Natural killer cell (primary cell): ENCODE data around the gene ZNF107. TPM values are rescaled to one million over a fixed set of nuclear protein-coding genes. Genes with fewer than 3 reads are reported as not detected.

Experiments
- ATAC-seq, 3 donors: fragments of 150-1000 bp in 2 of 3; fragments of 200-7000 bp in 1 of 3; cut with Tn5 transposase; 1 replicate in 1 of 3; 2 replicates in 2 of 3; pipeline ENCODE4 v1.10.0; 2021; ENCODE audit warnings: mild to moderate bottlenecking in 2 of 3, moderate library complexity in 2 of 3
- DNase-seq, 2 donors: peaks; one replicate each; pipeline versions ENCODE4 v3.0.0 to v3.0.0-alpha.2; 2013 to 2021; ENCODE audit warnings: mixed read lengths in 1 of 2
- H3K27ac ChIP-seq: one replicate; pipeline ENCODE4 v1.5.1; 2013; ENCODE audit warnings: mild to moderate bottlenecking, low read length
- H3K27me3 ChIP-seq: one replicate; pipeline ENCODE4 v1.6.1; 2013; ENCODE audit warnings: low read length; ENCODE audit not compliant: control insufficient read depth, insufficient read depth
- H3K36me3 ChIP-seq: one replicate; pipeline ENCODE4 v1.6.1; 2013; ENCODE audit warnings: low read length; ENCODE audit not compliant: control insufficient read depth, insufficient read depth
- H3K4me1 ChIP-seq: one replicate; pipeline ENCODE4 v1.6.1; 2013; ENCODE audit warnings: low read length; ENCODE audit not compliant: control insufficient read depth, insufficient read depth
- H3K4me3 ChIP-seq: one replicate; pipeline ENCODE4 v1.5.1; 2013; ENCODE audit warnings: low read length
- H3K9me3 ChIP-seq: one replicate; pipeline ENCODE4 v1.6.1; 2013; ENCODE audit warnings: low read length; ENCODE audit not compliant: control insufficient read depth, insufficient read depth
- H3K27ac Mint-ChIP-seq, 2 donors: one replicate each; pipeline ENCODE4 v1.8.0; 2022; ENCODE audit warnings: mild to moderate bottlenecking in 2 of 2, mixed read lengths in 2 of 2, moderate library complexity in 1 of 2
- H3K27me3 Mint-ChIP-seq, 2 donors: one replicate each; pipeline ENCODE4 v1.8.0; 2022; ENCODE audit warnings: low read depth in 2 of 2, mixed read lengths in 2 of 2
- H3K36me3 Mint-ChIP-seq: one replicate; pipeline ENCODE4 v1.8.0; 2022; ENCODE audit warnings: mixed read lengths
- H3K4me1 Mint-ChIP-seq, 2 donors: one replicate each; pipeline ENCODE4 v1.8.0; 2022; ENCODE audit warnings: mixed read lengths in 2 of 2
- H3K4me3 Mint-ChIP-seq: one replicate; pipeline ENCODE4 v1.8.0; 2022; ENCODE audit warnings: mild to moderate bottlenecking, moderate library complexity, mixed read lengths
- H3K9me3 Mint-ChIP-seq, 2 donors: one replicate each; pipeline ENCODE4 v1.8.0; 2022; ENCODE audit warnings: mixed read lengths in 2 of 2
- WGBS: methylation state at CpG from one replicate; pipeline ENCODE4 v1.1.7; 2013; ENCODE audit warnings: missing lambda C conversion rate; ENCODE audit not compliant: insufficient coverage; 5-methylcytosine and 5-hydroxymethylcytosine counted together
- intact Hi-C: fragments of 100-400 bp; cut with micrococcal nuclease; formaldehyde crosslinking; loops from one replicate; pipeline ENCODE4 v1.14.2; 2022
- total RNA-seq, 4 donors: library from RNA; stranded (reverse); fragments of 120-200 nt in 1 of 4; gene quantifications; one replicate each; pipeline versions ENCODE4 v1.2.3 to v1.2.4, GENCODE V29; 2013 to 2022
- TF ChIP-seq, protein P1 (sequence below): fragments of 200-600 bp; IDR thresholded peaks from one replicate; pipeline ENCODE4 v1.8.0; 2022; ENCODE audit warnings: antibody characterized with exemption

Gene ZNF107
- total RNA-seq, 3 donors from 2014 or later (not counting 1 experiment from before 2014, with no cell fraction given), result 10.3 to 13.3 (median 10.4) TPM

DNA sequence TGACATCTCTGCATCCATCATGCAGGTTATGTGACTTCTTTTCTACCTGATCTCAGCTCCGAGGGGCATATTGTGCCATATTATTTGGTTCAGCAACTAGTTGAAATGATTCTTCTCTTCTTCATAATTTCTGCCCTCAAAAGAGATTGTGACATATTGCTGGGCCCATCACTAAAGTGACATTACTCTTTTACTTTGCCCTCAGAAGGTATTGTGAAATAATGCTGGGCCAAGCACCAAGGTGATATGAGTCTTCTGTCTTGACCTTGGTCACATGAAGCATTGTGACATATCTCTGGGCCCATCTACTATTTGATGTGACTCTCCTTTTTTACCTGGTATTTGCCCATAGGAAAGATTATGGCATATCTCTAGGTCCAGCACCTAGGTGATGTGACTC lies 33.9 kb upstream of the ZNF107 start:
- H3K4me1 Mint-ChIP-seq, result no peaks in the 10 kb centered on the region
- intact Hi-C loops, result no loop called here
- Histone ChIP-seq H3K36me3 (no peaks in the 10 kb centered on the region), H3K9me3 (no peaks in the 10 kb centered on the region), H3K4me1 (no peaks in the 10 kb centered on the region), H3K27me3 (no peaks in the 10 kb centered on the region), H3K27ac (no peak overlapping the region), H3K4me3 (no peak overlapping the region)
- 93% methylated on average over 1 of the region's 1 CpG for WGBS
- TF ChIP-seq, protein P1, sequence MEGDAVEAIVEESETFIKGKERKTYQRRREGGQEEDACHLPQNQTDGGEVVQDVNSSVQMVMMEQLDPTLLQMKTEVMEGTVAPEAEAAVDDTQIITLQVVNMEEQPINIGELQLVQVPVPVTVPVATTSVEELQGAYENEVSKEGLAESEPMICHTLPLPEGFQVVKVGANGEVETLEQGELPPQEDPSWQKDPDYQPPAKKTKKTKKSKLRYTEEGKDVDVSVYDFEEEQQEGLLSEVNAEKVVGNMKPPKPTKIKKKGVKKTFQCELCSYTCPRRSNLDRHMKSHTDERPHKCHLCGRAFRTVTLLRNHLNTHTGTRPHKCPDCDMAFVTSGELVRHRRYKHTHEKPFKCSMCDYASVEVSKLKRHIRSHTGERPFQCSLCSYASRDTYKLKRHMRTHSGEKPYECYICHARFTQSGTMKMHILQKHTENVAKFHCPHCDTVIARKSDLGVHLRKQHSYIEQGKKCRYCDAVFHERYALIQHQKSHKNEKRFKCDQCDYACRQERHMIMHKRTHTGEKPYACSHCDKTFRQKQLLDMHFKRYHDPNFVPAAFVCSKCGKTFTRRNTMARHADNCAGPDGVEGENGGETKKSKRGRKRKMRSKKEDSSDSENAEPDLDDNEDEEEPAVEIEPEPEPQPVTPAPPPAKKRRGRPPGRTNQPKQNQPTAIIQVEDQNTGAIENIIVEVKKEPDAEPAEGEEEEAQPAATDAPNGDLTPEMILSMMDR, result no peak
- no peaks in the 10 kb centered on the region for H3K9me3 Mint-ChIP-seq
- DNase-seq (no peak), ATAC-seq (no peak)
- no peaks in the 10 kb centered on the region for H3K27me3 Mint-ChIP-seq
- no peak overlapping the region for H3K27ac Mint-ChIP-seq
- no peaks in the 10 kb centered on the region for H3K36me3 Mint-ChIP-seq
- H3K4me3 Mint-ChIP-seq, result no peak overlapping the region

DNA sequence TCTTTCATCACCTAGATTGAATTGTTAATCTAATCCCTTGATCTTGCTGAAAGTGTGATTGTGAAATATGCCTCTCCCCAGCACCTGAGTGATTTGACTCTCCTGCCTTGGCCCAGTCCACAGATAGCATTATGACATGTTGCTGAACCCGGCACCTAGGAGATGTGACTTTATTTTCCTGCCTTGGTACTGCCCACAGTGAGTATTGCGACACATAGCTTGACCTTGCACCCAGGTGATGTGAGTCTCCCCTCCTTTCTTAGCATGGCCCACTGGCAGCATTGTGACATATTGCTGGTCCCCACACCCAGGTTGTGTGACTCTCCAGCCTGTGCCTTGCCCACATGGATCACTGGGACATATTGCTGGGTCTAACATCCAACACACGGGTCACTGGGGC lies 32.5 kb upstream of the ZNF107 start:
- Mint-ChIP-seq H3K4me3 (no peak overlapping the region), H3K9me3 (no peaks in the 10 kb centered on the region), H3K4me1 (no peaks in the 10 kb centered on the region), H3K27ac (no peak overlapping the region), H3K36me3 (no peaks in the 10 kb centered on the region), H3K27me3 (no peaks in the 10 kb centered on the region)
- no peak for DNase-seq
- no peaks in the 10 kb centered on the region for H3K36me3 ChIP-seq
- H3K27ac ChIP-seq, result no peak overlapping the region
- WGBS, result 57% methylated on average over 3 of the region's 3 CpGs
- intact Hi-C loops, result no loop called here
- H3K4me1 ChIP-seq, result no peaks in the 10 kb centered on the region
- TF ChIP-seq, protein P1, result no peak
- H3K4me3 ChIP-seq, result no peak overlapping the region
- no peak for ATAC-seq
- H3K27me3 ChIP-seq, result no peaks in the 10 kb centered on the region
- no peaks in the 10 kb centered on the region for H3K9me3 ChIP-seq

DNA sequence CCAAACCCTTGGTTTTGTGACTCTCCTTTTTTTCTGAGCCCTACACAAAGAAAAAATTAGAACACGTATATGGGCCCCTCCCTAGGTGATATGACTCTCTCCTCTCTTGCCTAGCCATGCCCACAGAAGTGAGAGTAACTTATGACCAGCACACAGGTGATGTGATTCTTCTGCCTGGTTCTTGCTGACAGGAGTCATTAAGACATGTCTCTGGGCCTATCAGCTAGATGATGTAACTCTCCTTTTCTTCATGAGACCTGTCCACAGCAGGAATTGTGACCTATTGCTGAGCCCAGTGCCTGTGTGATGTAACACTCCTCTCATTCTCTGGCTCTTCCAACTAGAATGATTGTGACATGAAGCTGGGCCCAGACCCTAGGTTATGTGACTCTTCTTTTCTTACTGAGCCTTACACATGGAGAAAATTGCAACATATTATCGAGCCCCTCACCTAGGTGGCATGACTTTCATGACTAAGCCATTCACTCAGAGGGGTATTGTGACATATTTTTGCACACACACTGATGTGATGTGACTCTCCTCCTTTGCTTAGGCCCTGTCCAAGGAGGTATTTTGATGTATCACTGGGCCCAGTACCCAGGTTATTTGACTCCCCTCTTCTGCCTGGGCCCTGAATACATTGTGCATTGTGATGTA lies 31.4 kb upstream of the ZNF107 start:
- Histone ChIP-seq H3K27ac (no peak overlapping the region), H3K9me3 (no peaks in the 10 kb centered on the region), H3K36me3 (no peaks in the 10 kb centered on the region), H3K27me3 (no peaks in the 10 kb centered on the region), H3K4me1 (no peaks in the 10 kb centered on the region), H3K4me3 (no peak overlapping the region)
- DNase-seq (no peak), ATAC-seq (no peak)
- no peak overlapping the region for H3K27ac Mint-ChIP-seq
- H3K4me1 Mint-ChIP-seq, result no peaks in the 10 kb centered on the region
- no peaks in the 10 kb centered on the region for H3K27me3 Mint-ChIP-seq
- TF ChIP-seq, protein P1, result no peak
- intact Hi-C loops, result no loop called here
- 67% methylated on average over 2 of the region's 2 CpGs for WGBS
- no peak overlapping the region for H3K4me3 Mint-ChIP-seq
- H3K9me3 Mint-ChIP-seq, result no peaks in the 10 kb centered on the region
- no peaks in the 10 kb centered on the region for H3K36me3 Mint-ChIP-seq

DNA sequence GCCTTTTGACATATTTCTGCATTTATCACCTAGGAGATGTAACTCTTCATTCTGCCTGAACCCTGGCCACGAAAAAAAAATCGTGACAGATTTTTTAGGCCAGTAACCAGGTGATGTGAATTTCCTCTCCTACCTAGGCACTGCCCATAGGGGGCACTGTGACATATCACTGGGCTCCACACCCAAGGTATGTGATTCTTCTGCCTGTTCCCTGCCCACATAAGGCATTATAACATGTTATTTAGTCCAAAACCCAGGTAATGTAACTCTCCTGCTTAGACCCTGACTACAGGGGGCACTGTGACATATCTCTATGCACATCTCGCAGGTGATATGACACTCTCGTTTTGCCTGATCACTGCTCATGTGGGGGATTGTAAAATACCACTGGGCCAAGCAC lies 29.5 kb upstream of the ZNF107 start:
- no peak overlapping the region for H3K4me3 Mint-ChIP-seq
- no peak overlapping the region for H3K27ac ChIP-seq
- intact Hi-C loops, result no loop called here
- no peaks in the 10 kb centered on the region for H3K9me3 ChIP-seq
- no peaks in the 10 kb centered on the region for H3K36me3 Mint-ChIP-seq
- no peaks in the 10 kb centered on the region for H3K9me3 Mint-ChIP-seq
- H3K36me3 ChIP-seq, result no peaks in the 10 kb centered on the region
- no peaks in the 10 kb centered on the region for H3K4me1 ChIP-seq
- no peak overlapping the region for H3K27ac Mint-ChIP-seq
- no peak overlapping the region for H3K4me3 ChIP-seq
- no peak for ATAC-seq
- no peaks in the 10 kb centered on the region for H3K27me3 Mint-ChIP-seq
- WGBS, result 64% methylated on average over 4 of the region's 4 CpGs
- DNase-seq, result peak in 1 of 2 donors; percentile 43
- TF ChIP-seq, protein P1, result no peak
- H3K4me1 Mint-ChIP-seq, result no peaks in the 10 kb centered on the region
- no peaks in the 10 kb centered on the region for H3K27me3 ChIP-seq
